Fibroblast of skin of scalp (primary cell): ENCODE data around the gene S1PR4.

Experiments
- DNase-seq: peaks from one replicate; pipeline ENCODE4 v3.0.0-alpha.2; 2013

S1PR4 gene

DNA sequence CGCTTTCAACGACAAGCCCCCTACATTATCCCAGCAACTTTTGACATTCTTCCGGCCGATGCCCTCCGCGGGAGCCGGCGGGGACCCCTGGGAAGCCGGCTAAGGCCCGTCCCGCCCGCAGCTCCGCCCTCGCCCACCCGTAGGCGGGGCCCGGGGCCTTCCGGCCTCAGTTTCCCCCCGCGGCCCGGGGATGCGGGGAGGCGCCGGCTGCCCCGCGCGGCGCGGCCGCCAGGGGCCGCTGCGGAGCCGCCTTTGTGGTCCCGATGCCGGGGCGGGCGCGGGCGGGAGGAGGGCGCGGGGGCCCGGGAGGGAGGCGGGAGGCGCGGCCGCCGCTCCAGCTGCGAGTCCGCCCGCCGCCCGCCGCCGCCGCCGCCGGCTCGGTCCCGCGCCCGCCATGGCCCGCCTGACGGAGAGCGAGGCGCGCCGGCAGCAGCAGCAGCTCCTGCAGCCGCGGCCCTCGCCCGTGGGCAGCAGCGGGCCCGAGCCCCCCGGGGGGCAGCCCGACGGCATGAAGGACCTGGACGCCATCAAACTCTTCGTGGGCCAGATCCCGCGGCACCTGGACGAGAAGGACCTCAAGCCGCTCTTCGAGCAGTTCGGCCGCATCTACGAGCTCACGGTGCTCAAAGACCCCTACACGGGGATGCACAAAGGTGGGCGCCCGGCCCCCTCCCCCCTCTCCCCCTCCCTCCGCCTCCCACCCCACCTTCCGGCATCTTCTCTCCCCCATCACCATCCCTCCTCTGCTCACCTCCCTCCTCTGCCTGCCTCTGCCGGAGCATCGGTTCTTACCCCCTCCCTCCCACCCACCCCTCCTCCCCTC is 46.0 kb downstream of the S1PR4 start, which contains the start of gene CELF5:
Gene CELF5, plus strand, starts transcription at position 316 of the 823 bp plus-strand sequence. Its CDS starts 79 bp downstream, at position 395.
- peak; percentile 48 for DNase-seq

DNA sequence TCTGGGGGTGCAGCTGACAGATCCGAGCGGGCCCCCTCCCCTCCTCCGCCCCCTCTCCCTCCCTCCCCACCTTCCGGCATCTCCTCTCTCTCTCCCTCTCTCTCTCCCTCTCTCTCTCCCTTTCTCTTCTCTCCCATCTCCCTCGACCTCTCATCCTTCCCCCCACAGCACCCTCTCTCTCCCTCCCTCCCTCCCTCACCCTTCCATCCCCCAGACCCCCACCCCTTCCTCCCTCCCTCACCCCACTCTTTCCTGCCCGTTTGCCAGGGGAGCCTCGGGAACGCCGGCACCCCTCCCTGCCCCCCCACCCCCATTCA is 46.6 kb downstream of the S1PR4 start:
- no peak for DNase-seq

DNA sequence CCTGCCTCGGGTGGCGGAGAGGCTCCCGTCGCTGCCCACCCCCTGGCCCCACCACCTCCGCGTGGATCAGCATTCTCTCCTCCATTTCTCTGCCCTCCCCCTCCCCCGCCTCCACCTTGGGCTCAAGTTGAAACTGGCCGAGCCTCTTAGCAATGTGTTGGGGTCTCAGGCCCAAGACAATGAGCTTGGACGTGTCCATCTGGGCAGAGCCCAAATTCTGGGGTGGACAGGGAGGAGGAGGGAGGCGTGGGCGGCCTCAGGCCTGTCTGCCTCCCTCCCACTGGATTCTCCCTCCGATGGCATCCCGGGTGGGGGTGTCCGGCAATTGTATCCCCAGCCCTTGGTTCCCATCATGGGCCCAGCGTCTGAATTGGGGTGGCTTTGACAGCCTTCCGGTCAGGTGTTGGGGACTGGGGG is 47.1 kb downstream of the S1PR4 start:
- no peak for DNase-seq

DNA sequence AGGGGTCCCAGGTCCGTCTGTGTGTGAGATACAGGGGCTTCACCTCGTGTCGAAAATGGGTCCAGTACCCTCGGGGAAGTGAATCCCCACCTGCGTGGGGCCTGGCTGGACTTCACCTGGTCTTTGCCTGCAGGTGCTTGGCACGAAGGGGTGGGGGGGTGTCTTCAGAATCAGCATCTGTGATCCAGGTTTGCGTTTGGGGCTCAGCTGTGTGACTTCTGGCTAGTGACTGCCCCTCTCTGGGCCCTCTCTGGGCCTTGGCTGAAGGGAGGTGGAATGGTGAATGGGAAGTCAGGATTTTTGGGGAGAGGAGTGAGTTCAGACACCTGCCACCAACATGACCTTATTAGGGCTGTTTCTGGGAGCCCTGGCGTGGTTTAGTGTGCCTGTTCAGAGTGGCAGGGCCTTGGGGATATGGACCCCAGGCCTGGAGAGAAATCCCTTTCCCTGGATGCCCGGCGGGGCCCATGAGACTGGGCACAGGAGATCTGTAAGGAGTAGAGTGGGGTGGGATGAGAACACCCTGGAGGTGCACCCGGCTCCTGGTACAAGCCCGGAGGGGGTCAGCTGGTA is 48.6 kb downstream of the S1PR4 start:
- DNase-seq, result no peak

DNA sequence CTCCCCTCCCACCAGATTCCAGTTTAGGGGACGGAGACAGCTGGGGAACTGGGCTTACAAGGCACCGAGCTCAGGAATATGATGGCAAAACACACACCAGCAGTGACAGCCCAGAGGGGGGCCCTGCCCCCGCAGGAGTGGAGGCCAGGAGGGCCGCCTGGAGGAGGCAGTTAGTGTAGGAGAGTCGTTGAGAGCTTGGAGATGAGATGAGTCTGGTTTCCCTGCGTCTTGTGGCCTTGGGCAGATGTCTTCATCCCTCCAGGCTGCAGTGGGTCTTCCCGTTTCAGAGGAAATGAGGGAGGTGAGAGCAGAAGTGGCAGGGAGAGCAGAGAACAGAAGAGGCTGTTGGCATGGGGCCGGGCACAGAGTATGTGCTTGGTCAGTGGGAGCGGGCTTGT is 50.8 kb downstream of the S1PR4 start:
- DNase-seq, result no peak
